Retina (tissue), 1 donor: ENCODE results near the gene SLC12A2.
A peak's percentile ranks its signal among the peaks of the same experiment; 100 is the strongest.

Source experiments
- DNase-seq: peaks from one replicate; pipeline ENCODE4 v3.0.0-alpha.2; 2016

The SLC12A2 gene

GRCh38 chr5:128228521-128228920 is 145.0 kb downstream of the SLC12A2 start:
- peak; percentile 18 for DNase-seq

GRCh38 chr5:128234928-128235641 is 151.5 kb downstream of the SLC12A2 start:
- no peak for DNase-seq

GRCh38 chr5:128236334-128236733 is 152.8 kb downstream of the SLC12A2 start:
- no peak for DNase-seq

GRCh38 chr5:128237000-128237399 is 153.4 kb downstream of the SLC12A2 start:
- DNase-seq = no peak

GRCh38 chr5:128237546-128237945 is 154.0 kb downstream of the SLC12A2 start:
- peak; percentile 21 for DNase-seq
